ENCODE results near the gene PDP2.

DNA sequence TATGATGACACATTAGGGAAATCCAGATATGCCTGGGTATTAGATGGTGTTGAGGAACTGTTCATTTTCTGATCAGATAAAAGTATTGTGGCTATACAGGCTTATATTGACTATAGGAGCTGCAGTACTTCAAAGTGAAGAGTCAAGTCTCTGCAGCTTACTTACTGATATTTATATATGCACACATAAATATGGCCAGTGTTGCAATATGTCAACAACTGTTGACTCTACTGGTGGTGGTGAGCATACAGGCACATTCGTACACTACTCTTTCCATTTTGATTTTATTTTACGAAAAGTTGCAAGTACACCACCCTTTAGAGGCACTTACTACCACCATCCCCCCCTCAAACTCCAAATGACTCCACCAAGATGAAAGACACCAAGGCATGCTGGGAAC, 51.4 kb downstream of the PDP2 start:
- TF ChIP-seq POLR2A (IDR thresholded peaks at IDR 0.05) (no peak), EP300 (IDR thresholded peaks at IDR 0.05; ENCODE audit: low read depth) (no peak), POLR2AphosphoS5 (IDR thresholded peaks at IDR 0.05) (no peak)
- TF ChIP-seq, protein P1, sequence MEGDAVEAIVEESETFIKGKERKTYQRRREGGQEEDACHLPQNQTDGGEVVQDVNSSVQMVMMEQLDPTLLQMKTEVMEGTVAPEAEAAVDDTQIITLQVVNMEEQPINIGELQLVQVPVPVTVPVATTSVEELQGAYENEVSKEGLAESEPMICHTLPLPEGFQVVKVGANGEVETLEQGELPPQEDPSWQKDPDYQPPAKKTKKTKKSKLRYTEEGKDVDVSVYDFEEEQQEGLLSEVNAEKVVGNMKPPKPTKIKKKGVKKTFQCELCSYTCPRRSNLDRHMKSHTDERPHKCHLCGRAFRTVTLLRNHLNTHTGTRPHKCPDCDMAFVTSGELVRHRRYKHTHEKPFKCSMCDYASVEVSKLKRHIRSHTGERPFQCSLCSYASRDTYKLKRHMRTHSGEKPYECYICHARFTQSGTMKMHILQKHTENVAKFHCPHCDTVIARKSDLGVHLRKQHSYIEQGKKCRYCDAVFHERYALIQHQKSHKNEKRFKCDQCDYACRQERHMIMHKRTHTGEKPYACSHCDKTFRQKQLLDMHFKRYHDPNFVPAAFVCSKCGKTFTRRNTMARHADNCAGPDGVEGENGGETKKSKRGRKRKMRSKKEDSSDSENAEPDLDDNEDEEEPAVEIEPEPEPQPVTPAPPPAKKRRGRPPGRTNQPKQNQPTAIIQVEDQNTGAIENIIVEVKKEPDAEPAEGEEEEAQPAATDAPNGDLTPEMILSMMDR (IDR thresholded peaks at IDR 0.05): no peak

Measured in transverse colon (tissue), 4 donors.